Mesendoderm (in vitro differentiated cells): Measurements from ENCODE around the gene FUT8.

Source experiments
- DNase-seq: peaks from one replicate; pipeline ENCODE4 v3.0.0; 2013
- H2AK5ac ChIP-seq: 2 replicates; pipeline ENCODE4 v1.6.1; 2013; ENCODE audit warnings: low read length, inconsistent platforms
- H2BK120ac ChIP-seq: 2 replicates; pipeline ENCODE4 v1.6.1; 2013; ENCODE audit warnings: low read depth, mild to moderate bottlenecking, low read length, moderate library complexity, mixed read lengths
- H2BK15ac ChIP-seq: replicated peaks from 2 replicates; pipeline ENCODE4 v1.6.1; 2013; ENCODE audit warnings: low read depth, mild to moderate bottlenecking, moderate library complexity
- H2BK5ac ChIP-seq: 2 replicates; pipeline ENCODE4 v1.6.1; 2013; ENCODE audit warnings: low read length, inconsistent platforms
- H3K18ac ChIP-seq: 2 replicates; pipeline ENCODE4 v1.6.1; 2013; ENCODE audit warnings: mild to moderate bottlenecking, low read length, mixed read lengths
- H3K23ac ChIP-seq: one replicate; pipeline ENCODE4 v1.6.1; 2013; ENCODE audit warnings: low read length
- H3K27ac ChIP-seq: 2 replicates; pipeline ENCODE4 v1.5.1; 2013; ENCODE audit warnings: low read depth, mild to moderate bottlenecking, inconsistent platforms, low read length, moderate library complexity
- H3K27me3 ChIP-seq: 2 replicates; pipeline ENCODE4 v1.6.1; 2013; ENCODE audit warnings: low read length, control low read depth, mild to moderate bottlenecking, inconsistent platforms; ENCODE audit not compliant: insufficient read depth, poor library complexity
- H3K36me3 ChIP-seq: 2 replicates; pipeline ENCODE4 v1.6.1; 2013; ENCODE audit warnings: low read length, inconsistent platforms; ENCODE audit not compliant: control insufficient read depth, insufficient read depth
- H3K4ac ChIP-seq: one replicate; pipeline ENCODE4 v1.6.1; 2013; ENCODE audit warnings: low read depth, mild to moderate bottlenecking, low read length, moderate library complexity
- H3K4me1 ChIP-seq: 2 replicates; pipeline ENCODE4 v1.6.1; 2013; ENCODE audit warnings: low read depth, low read length, inconsistent platforms; ENCODE audit not compliant: control insufficient read depth
- H3K4me2 ChIP-seq: 2 replicates; pipeline ENCODE4 v1.6.1; 2013; ENCODE audit warnings: low read length
- H3K4me3 ChIP-seq: 2 replicates; pipeline ENCODE4 v1.5.1; 2013; ENCODE audit warnings: mild to moderate bottlenecking, low read length
- H3K56ac ChIP-seq: one replicate; pipeline ENCODE4 v1.6.1; 2013; ENCODE audit warnings: low read length
- H3K79me1 ChIP-seq: 2 replicates; pipeline ENCODE4 v1.6.1; 2013; ENCODE audit warnings: low read length, inconsistent platforms
- H3K79me2 ChIP-seq: 2 replicates; pipeline ENCODE4 v1.6.1; 2013; ENCODE audit warnings: mild to moderate bottlenecking, low read length; ENCODE audit not compliant: control insufficient read depth, insufficient read depth
- H3K9ac ChIP-seq: 2 replicates; pipeline ENCODE4 v1.6.1; 2013; ENCODE audit warnings: low read length, inconsistent platforms
- H4K5ac ChIP-seq: one replicate; pipeline ENCODE4 v1.6.1; 2013; ENCODE audit warnings: low read length
- H4K8ac ChIP-seq: one replicate; pipeline ENCODE4 v1.6.1; 2013; ENCODE audit warnings: low read depth, mild to moderate bottlenecking, control low read depth, low read length, moderate library complexity
- WGBS: extraction: QIAGEN DNeasy Blood & Tissue Kit; methylation state at CpG from one replicate; pipeline ENCODE4 v1.1.7; 2013; ENCODE audit warnings: low lambda C conversion rate, missing lambda C conversion rate; ENCODE audit not compliant: insufficient coverage; ENCODE audit errors: extremely low coverage; 5-methylcytosine and 5-hydroxymethylcytosine counted together

The FUT8 gene

GRCh38 chr14:65656554-65656953 lies 244.0 kb downstream of the FUT8 start:
- Histone ChIP-seq H3K79me1 (no peaks in the 10 kb centered on the region), H3K27me3 (no peaks in the 10 kb centered on the region), H4K5ac (no peak overlapping the region), H3K36me3 (no peaks in the 10 kb centered on the region), H3K9ac (no peak overlapping the region), H3K18ac (no peak overlapping the region), H3K56ac (no peak overlapping the region), H3K4me3 (no peak overlapping the region), H2AK5ac (no peak overlapping the region), H2BK5ac (no peak overlapping the region), H3K4me2 (no peak overlapping the region), H2BK120ac (no peak overlapping the region), H4K8ac (no peak overlapping the region), H3K4ac (no peak overlapping the region), H3K79me2 (no peaks in the 10 kb centered on the region), H3K23ac (no peak overlapping the region), H3K4me1 (no peaks in the 10 kb centered on the region), H2BK15ac (no peak overlapping the region), H3K27ac (no peak overlapping the region)
- no CpG with 5 or more reads among the region's 2 CpGs for WGBS
- no peak for DNase-seq

- Histone ChIP-seq H3K9ac (no peak overlapping the region), H4K8ac (no peak overlapping the region), H3K27me3 (no peaks in the 10 kb centered on the region), H2AK5ac (no peak overlapping the region), H2BK15ac (no peak overlapping the region), H3K27ac (no peak overlapping the region), H2BK120ac (no peak overlapping the region), H3K23ac (no peak overlapping the region), H3K56ac (no peak overlapping the region), H3K4ac (no peak overlapping the region), H2BK5ac (no peak overlapping the region), H3K4me1 (no peaks in the 10 kb centered on the region), H3K4me3 (no peak overlapping the region), H3K79me2 (no peaks in the 10 kb centered on the region), H4K5ac (no peak overlapping the region), H3K4me2 (no peak overlapping the region), H3K36me3 (no peaks in the 10 kb centered on the region), H3K79me1 (no peaks in the 10 kb centered on the region), H3K18ac (no peak overlapping the region)
- no peak for DNase-seq
Observed at GRCh38 chr14:65658202-65658601, 245.7 kb downstream of the FUT8 start.

- Histone ChIP-seq H3K23ac (no peak overlapping the region), H3K79me1 (no peaks in the 10 kb centered on the region)
- DNase-seq, result no peak
Observed at GRCh38 chr14:65661865-65662264, 249.3 kb downstream of the FUT8 start.

GRCh38 chr14:65664436-65664835 lies 251.9 kb downstream of the FUT8 start:
- no peak overlapping the region for H2BK120ac ChIP-seq
- no peak overlapping the region for H3K18ac ChIP-seq
- no peaks in the 10 kb centered on the region for H3K4me1 ChIP-seq
- H3K9ac ChIP-seq, result no peak overlapping the region
- H3K56ac ChIP-seq, result no peak overlapping the region
- H2BK15ac ChIP-seq, result no peak overlapping the region
- H3K79me2 ChIP-seq, result no peaks in the 10 kb centered on the region
- H4K5ac ChIP-seq, result no peak overlapping the region
- no peaks in the 10 kb centered on the region for H3K27me3 ChIP-seq
- no peak overlapping the region for H3K4ac ChIP-seq
- no peak overlapping the region for H2AK5ac ChIP-seq
- H3K4me3 ChIP-seq, result no peak overlapping the region
- no peak overlapping the region for H3K4me2 ChIP-seq
- no peak overlapping the region for H4K8ac ChIP-seq
- no peak for DNase-seq
- no peak overlapping the region for H2BK5ac ChIP-seq
- no peak overlapping the region for H3K23ac ChIP-seq
- no peaks in the 10 kb centered on the region for H3K36me3 ChIP-seq
- H3K79me1 ChIP-seq, result no peaks in the 10 kb centered on the region
- no peak overlapping the region for H3K27ac ChIP-seq

More at GRCh38 chr14:65661865-65662264, 249.3 kb downstream of the FUT8 start:
- no peak overlapping the region for H4K5ac ChIP-seq
- no peak overlapping the region for H3K27ac ChIP-seq
- no peak overlapping the region for H2BK15ac ChIP-seq
- H3K56ac ChIP-seq, result no peak overlapping the region
- no peak overlapping the region for H4K8ac ChIP-seq
- no peak overlapping the region for H2BK120ac ChIP-seq
- no peak overlapping the region for H3K18ac ChIP-seq
- no peak overlapping the region for H3K4ac ChIP-seq
- no peak overlapping the region for H2AK5ac ChIP-seq
- WGBS, result no CpG with 5 or more reads among the region's 3 CpGs
- no peaks in the 10 kb centered on the region for H3K4me1 ChIP-seq
- no peaks in the 10 kb centered on the region for H3K27me3 ChIP-seq
- no peaks in the 10 kb centered on the region for H3K79me2 ChIP-seq
- no peak overlapping the region for H3K9ac ChIP-seq
- no peak overlapping the region for H3K4me2 ChIP-seq
- H3K36me3 ChIP-seq, result no peaks in the 10 kb centered on the region
- no peak overlapping the region for H3K4me3 ChIP-seq
- H2BK5ac ChIP-seq, result no peak overlapping the region

- no CpG with 5 or more reads among the region's 5 CpGs for WGBS
- Histone ChIP-seq H3K9ac (no peak overlapping the region), H3K4me2 (no peak overlapping the region), H2BK5ac (no peak overlapping the region), H3K79me2 (no peaks in the 10 kb centered on the region), H3K18ac (no peak overlapping the region), H3K4me3 (no peak overlapping the region), H4K8ac (no peak overlapping the region), H3K27me3 (no peaks in the 10 kb centered on the region), H3K23ac (no peak overlapping the region), H3K36me3 (no peaks in the 10 kb centered on the region), H2BK120ac (no peak overlapping the region), H3K27ac (no peak overlapping the region), H3K4ac (no peak overlapping the region), H3K4me1 (no peaks in the 10 kb centered on the region), H4K5ac (no peak overlapping the region), H3K79me1 (no peaks in the 10 kb centered on the region), H3K56ac (no peak overlapping the region), H2BK15ac (no peak overlapping the region), H2AK5ac (no peak overlapping the region)
- no peak for DNase-seq
Observed at GRCh38 chr14:65676361-65677014, 264.0 kb downstream of the FUT8 start.

- Histone ChIP-seq H3K36me3 (no peaks in the 10 kb centered on the region), H3K27me3 (no peaks in the 10 kb centered on the region), H3K79me2 (no peaks in the 10 kb centered on the region), H2BK120ac (no peak overlapping the region), H3K4me2 (no peak overlapping the region), H3K23ac (no peak overlapping the region), H3K18ac (no peak overlapping the region), H3K56ac (no peak overlapping the region), H3K4ac (no peak overlapping the region), H2BK15ac (no peak overlapping the region), H2AK5ac (no peak overlapping the region), H3K9ac (no peak overlapping the region), H3K79me1 (no peaks in the 10 kb centered on the region), H2BK5ac (no peak overlapping the region), H3K27ac (no peak overlapping the region), H4K8ac (no peak overlapping the region), H3K4me3 (no peak overlapping the region), H4K5ac (no peak overlapping the region), H3K4me1 (no peaks in the 10 kb centered on the region)
- no CpG with 5 or more reads among the region's 2 CpGs for WGBS
- DNase-seq, result no peak
Observed at GRCh38 chr14:65685572-65685971, 273.0 kb downstream of the FUT8 start.
